Endothelial cell of umbilical vein (primary cell): ENCODE results near the gene ANKRD33B. TPM values are rescaled to one million over a fixed set of nuclear protein-coding genes. Genes with fewer than 3 reads are reported as not detected.

Source experiments
- BruUV-seq: library from RNA; stranded (reverse); fragments of 400-500 nt; replicated peaks from 2 replicates; lab custom pipeline; 2021; lab: Mats Ljungman, UMichigan
- CTCF ChIA-PET: fragments of 300-600, 350-600 bp; sonication (Branson Sonifier 250); formaldehyde crosslinking; loops from one replicate; lab custom pipeline; 2021; ENCODE audit warnings: antibody characterized with exemption, inconsistent platforms; lab: Charles Lee
- POLR2A ChIA-PET: fragments of 300-600, 350-600 bp; sonication (Branson Sonifier 250); formaldehyde crosslinking; loops from one replicate; lab custom pipeline; 2021; ENCODE audit warnings: antibody characterized with exemption, inconsistent platforms; lab: Charles Lee
- DNase-seq: peaks from one replicate; pipeline ENCODE4 v3.0.0-alpha.2; 2011; ENCODE audit warnings: low read depth, low spot score
- FAIRE-seq: peaks from 2 replicates; lab custom pipeline; 2011; peaks lifted over from hg19 to GRCh38; lab: Jason Lieb, UNC
- H2AFZ ChIP-seq: 2 replicates; pipeline ENCODE4 v1.6.0; 2012; ENCODE audit warnings: low read depth, low read length, control low read depth, inconsistent platforms
- H3K27ac ChIP-seq: 2 replicates; pipeline ENCODE4 v1.5.1; 2011; ENCODE audit warnings: low read depth, mild to moderate bottlenecking, control low read depth, low read length, moderate library complexity; ENCODE audit not compliant: insufficient read depth
- H3K27me3 ChIP-seq, 2 experiments: 2 replicates each; pipeline versions ENCODE4 v1.6.0 to v1.6.1; 2011; ENCODE audit warnings: low read length in 2 of 2, mixed read lengths in 1 of 2; ENCODE audit not compliant: control insufficient read depth in 2 of 2, insufficient read depth in 2 of 2
- H3K36me3 ChIP-seq, 2 experiments: 2 replicates in 1 of 2; 3 replicates in 1 of 2; pipeline ENCODE4 v1.5.1; 2011; ENCODE audit warnings: low read length in 2 of 2, mild to moderate bottlenecking in 1 of 2, moderate library complexity in 1 of 2; ENCODE audit not compliant: control insufficient read depth in 2 of 2, insufficient read depth in 2 of 2; ENCODE audit errors: extremely low read depth in 1 of 2
- H3K4me1 ChIP-seq: 3 replicates; pipeline ENCODE4 v1.5.1; 2011; ENCODE audit warnings: mild to moderate bottlenecking, low read length; ENCODE audit not compliant: control insufficient read depth, insufficient read depth; ENCODE audit errors: extremely low read depth
- H3K4me2 ChIP-seq: 2 replicates; pipeline ENCODE4 v1.6.1; 2011; ENCODE audit warnings: low read length, control low read depth, mixed read lengths; ENCODE audit not compliant: insufficient read depth
- H3K4me3 ChIP-seq, 3 experiments: fragments of 200-600 bp in 1 of 3; sonication (generic), shearing (Covaris generic) in 1 of 3; replicated peaks in 1 of 3; 2 replicates each; pipeline ENCODE4 v1.5.1; 2011 to 2016; ENCODE audit warnings: control low read depth in 3 of 3, low read length in 3 of 3, mild to moderate bottlenecking in 2 of 3, inconsistent platforms in 1 of 3, low read depth in 1 of 3, moderate library complexity in 1 of 3; ENCODE audit not compliant: insufficient read depth in 1 of 3
- H3K79me2 ChIP-seq: 2 replicates; pipeline ENCODE4 v1.6.0; 2012; ENCODE audit warnings: low read length, inconsistent platforms; ENCODE audit not compliant: control insufficient read depth, insufficient read depth
- H3K9ac ChIP-seq: replicated peaks from 2 replicates; pipeline ENCODE3; 2011; ENCODE audit warnings: low read length, control low read depth; ENCODE audit not compliant: insufficient read depth; ENCODE audit errors: extremely low read depth
- H3K9me1 ChIP-seq: replicated peaks from 3 replicates; pipeline ENCODE4 v1.6.0; 2011; ENCODE audit warnings: mild to moderate bottlenecking, low read length; ENCODE audit not compliant: control insufficient read depth, insufficient read depth; ENCODE audit errors: extremely low read depth
- H3K9me3 ChIP-seq: replicated peaks from 2 replicates; pipeline ENCODE4 v1.5.1; 2012; ENCODE audit warnings: low read length, inconsistent platforms; ENCODE audit not compliant: control insufficient read depth, insufficient read depth
- H4K20me1 ChIP-seq: replicated peaks from 2 replicates; pipeline ENCODE3; 2011; ENCODE audit warnings: mild to moderate bottlenecking, low read length; ENCODE audit not compliant: control insufficient read depth, insufficient read depth; ENCODE audit errors: extremely low read depth
- EZH2 ChIP-seq: IDR thresholded peaks from 2 replicates; pipeline ENCODE4 v1.6.1; 2012; ENCODE audit warnings: borderline replicate concordance, low read depth, mild to moderate bottlenecking, moderate library complexity, low read length, inconsistent platforms; ENCODE audit not compliant: severe bottlenecking
- FOS ChIP-seq: IDR thresholded peaks from 2 replicates; pipeline ENCODE4 v1.6.1; 2011; ENCODE audit warnings: mild to moderate bottlenecking, low read length, moderate library complexity, borderline replicate concordance; ENCODE audit not compliant: insufficient read depth
- GATA2 ChIP-seq: IDR thresholded peaks from 2 replicates; pipeline ENCODE4 v1.7.0; 2011; ENCODE audit warnings: low read depth, mild to moderate bottlenecking, moderate library complexity, mixed read lengths, low read length; ENCODE audit not compliant: insufficient read length, insufficient read depth
- JUN ChIP-seq: IDR thresholded peaks from 2 replicates; pipeline ENCODE4 v1.6.1; 2011; ENCODE audit warnings: borderline replicate concordance, low read depth; ENCODE audit not compliant: insufficient read length, insufficient read depth
- MYC ChIP-seq: IDR thresholded peaks from one replicate; pipeline ENCODE4 v1.6.1; 2011; ENCODE audit warnings: mild to moderate bottlenecking, low read depth, low read length
- POLR2A ChIP-seq: IDR thresholded peaks from 2 replicates; pipeline ENCODE4 v1.6.1; 2012; ENCODE audit warnings: low read depth, mild to moderate bottlenecking, control low read depth, low read length
- POLR2AphosphoS5 ChIP-seq: IDR thresholded peaks from 2 replicates; pipeline ENCODE4 v1.6.1; 2012; ENCODE audit warnings: low read depth, mild to moderate bottlenecking, control low read depth, low read length, moderate library complexity; ENCODE audit not compliant: insufficient read depth
- dilution Hi-C: fragments of 300-500 bp; cut with MboI; formaldehyde crosslinking; loops from one replicate; pipeline ENCODE4 v1.15.0; 2019; ENCODE audit warnings: low sequenced_read_pairs; ENCODE audit not compliant: extremely low pct_ligation_motif_present
- intact Hi-C: fragments of 100-400 bp; cut with micrococcal nuclease; formaldehyde crosslinking; loops from one replicate; pipeline ENCODE4 v1.10.0; 2022
- polyA plus RNA-seq, 4 experiments: library from polyadenylated mRNA; depleted of rRNA in 3 of 4; stranded (reverse) in 3 of 4; unstranded in 1 of 4; fragments of >200 nt; gene quantifications; 2 replicates each; pipeline versions ENCODE4 v1.2.1 to v1.2.3, GENCODE V29; 2011 to 2012; ENCODE audit warnings: missing spikeins in 1 of 4
- total RNA-seq: library from RNA; stranded (reverse); gene quantifications from 2 replicates; pipeline ENCODE4 v1.2.3, GENCODE V29; 2021
- TF ChIP-seq, protein P1 (sequence below): IDR thresholded peaks from 2 replicates; pipeline ENCODE4 v1.6.1; 2011; ENCODE audit not compliant: insufficient read depth, insufficient read length
- TF ChIP-seq, protein P2 (sequence below), 2 donors: IDR thresholded peaks; 1 replicate in 1 of 2; 2 replicates in 1 of 2; pipeline ENCODE4 v1.5.1; 2011; ENCODE audit warnings: low read length in 2 of 2, mild to moderate bottlenecking in 2 of 2, moderate library complexity in 2 of 2, control low read depth in 1 of 2, inconsistent platforms in 1 of 2, low read depth in 1 of 2; ENCODE audit not compliant: insufficient read depth in 1 of 2; ENCODE audit errors: extremely low read depth in 1 of 2

ANKRD33B gene
- total and polyA plus RNA-seq, 2 donors (not counting 3 experiments of a cell fraction or from before 2014, with no cell fraction given), result 2.4 to 5.4 TPM

DNA sequence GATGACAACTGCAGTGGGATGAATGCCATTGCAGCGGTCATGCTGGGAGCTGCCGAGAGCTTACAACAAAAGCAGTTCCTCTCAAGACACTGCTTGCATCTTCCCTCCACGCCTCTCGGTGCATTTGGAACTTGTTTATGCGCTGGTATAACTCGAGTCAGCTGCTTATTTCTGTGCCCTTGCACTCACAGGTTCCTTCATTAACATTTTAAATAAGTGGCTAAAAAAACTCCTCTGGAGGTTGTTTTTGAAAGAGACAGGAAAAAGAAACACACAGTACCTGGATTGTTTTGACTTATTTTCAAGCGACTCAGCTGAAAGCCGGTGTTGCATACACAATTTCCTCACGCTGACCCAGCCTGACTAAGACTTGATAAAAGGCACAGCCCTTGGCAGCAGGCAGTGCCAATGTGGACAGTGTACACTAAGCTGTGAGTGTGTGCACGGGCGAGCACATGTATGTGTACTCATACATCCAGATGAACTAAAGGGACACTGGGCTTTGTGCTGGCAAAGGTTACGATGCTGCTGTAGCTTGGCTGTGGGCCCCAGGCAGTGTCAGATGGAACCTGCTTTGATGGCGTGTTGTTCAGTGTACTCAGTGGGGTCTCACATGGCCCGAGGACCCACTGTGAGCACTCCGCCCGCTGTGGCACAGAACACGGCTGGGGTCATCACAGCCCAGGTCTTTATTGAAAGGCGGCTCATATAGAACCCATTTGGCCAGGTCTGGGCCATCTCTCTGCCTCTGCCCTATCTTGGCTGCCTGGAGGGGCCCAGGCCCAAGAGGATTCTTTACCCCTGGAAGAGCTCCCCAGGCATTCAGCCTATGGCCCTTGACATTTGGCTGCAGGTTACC is 92.3 kb downstream of the ANKRD33B start:
- no peak overlapping the region for H3K4me2 ChIP-seq
- TF ChIP-seq JUN (no peak), POLR2A (no peak), FOS (no peak), POLR2AphosphoS5 (no peak), MYC (no peak), GATA2 (no peak), EZH2 (no peak)
- TF ChIP-seq, protein P1, sequence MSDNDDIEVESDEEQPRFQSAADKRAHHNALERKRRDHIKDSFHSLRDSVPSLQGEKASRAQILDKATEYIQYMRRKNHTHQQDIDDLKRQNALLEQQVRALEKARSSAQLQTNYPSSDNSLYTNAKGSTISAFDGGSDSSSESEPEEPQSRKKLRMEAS, result no peak
- TF ChIP-seq, protein P2, sequence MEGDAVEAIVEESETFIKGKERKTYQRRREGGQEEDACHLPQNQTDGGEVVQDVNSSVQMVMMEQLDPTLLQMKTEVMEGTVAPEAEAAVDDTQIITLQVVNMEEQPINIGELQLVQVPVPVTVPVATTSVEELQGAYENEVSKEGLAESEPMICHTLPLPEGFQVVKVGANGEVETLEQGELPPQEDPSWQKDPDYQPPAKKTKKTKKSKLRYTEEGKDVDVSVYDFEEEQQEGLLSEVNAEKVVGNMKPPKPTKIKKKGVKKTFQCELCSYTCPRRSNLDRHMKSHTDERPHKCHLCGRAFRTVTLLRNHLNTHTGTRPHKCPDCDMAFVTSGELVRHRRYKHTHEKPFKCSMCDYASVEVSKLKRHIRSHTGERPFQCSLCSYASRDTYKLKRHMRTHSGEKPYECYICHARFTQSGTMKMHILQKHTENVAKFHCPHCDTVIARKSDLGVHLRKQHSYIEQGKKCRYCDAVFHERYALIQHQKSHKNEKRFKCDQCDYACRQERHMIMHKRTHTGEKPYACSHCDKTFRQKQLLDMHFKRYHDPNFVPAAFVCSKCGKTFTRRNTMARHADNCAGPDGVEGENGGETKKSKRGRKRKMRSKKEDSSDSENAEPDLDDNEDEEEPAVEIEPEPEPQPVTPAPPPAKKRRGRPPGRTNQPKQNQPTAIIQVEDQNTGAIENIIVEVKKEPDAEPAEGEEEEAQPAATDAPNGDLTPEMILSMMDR (IDR thresholded peaks at IDR 0.05; ENCODE audit: extremely low read depth in 1 of 2, insufficient read depth in 1 of 2, low read depth in 1 of 2, low read length in 2 of 2), result no peak
- no peaks in the 10 kb centered on the region for H3K36me3 ChIP-seq
- H3K4me1 ChIP-seq, result no peaks in the 10 kb centered on the region
- dilution Hi-C loops, result no loop called here
- H3K9me3 ChIP-seq, result no peaks in the 10 kb centered on the region
- DNase-seq (no peak), FAIRE-seq (no peak)
- H3K27ac ChIP-seq, result no peak overlapping the region
- no peaks in the 10 kb centered on the region for H3K27me3 ChIP-seq
- POLR2A ChIA-PET, result no interaction called here
- intact Hi-C loops, result no loop called here
- no peaks in the 10 kb centered on the region for H3K9me1 ChIP-seq
- H3K79me2 ChIP-seq, result no peaks in the 10 kb centered on the region
- no TSS peak for BruUV-seq
- no peaks in the 10 kb centered on the region for H4K20me1 ChIP-seq
- CTCF ChIA-PET, result no interaction called here
- H2AFZ ChIP-seq, result no peak overlapping the region
- H3K9ac ChIP-seq, result no peak overlapping the region
- H3K4me3 ChIP-seq, result no peak overlapping the region
